ENCODE data around the gene CAPNS2. TPM values are rescaled to one million over a fixed set of nuclear protein-coding genes. Genes with fewer than 3 reads are reported as not detected.

CAPNS2 gene
- total RNA-seq, result under 1 TPM in 1 of 2 donors, not detected in 1; 0.41 TPM

GRCh38 chr16:55566432-55567175, at the start of gene CAPNS2:
TSS of gene CAPNS2 (plus strand) at chr16:55566684. CDS start at chr16:55566757, 73 bp downstream.
- DNase-seq (ENCODE audit: low spot score), result no peak
- Histone ChIP-seq H3K27ac (no peak within 1 kb of the TSS), H3K9me3 (no peaks in the 10 kb centered on the region), H3K4me3 (no peak within 1 kb of the TSS), H3K4me1 (ENCODE audit: control insufficient read depth in 1 of 2, low read depth in 2 of 2) (peaks cover 6 to 10% of the 10 kb centered on the region in 2 donors), H3K27me3 (replicated peaks; ENCODE audit: insufficient read depth) (no peaks in the 10 kb centered on the region), H3K36me3 (no peaks in the 10 kb centered on the region)
- TF ChIP-seq CTCF (IDR thresholded peaks at IDR 0.05), result no peak
- no peak for ATAC-seq (ENCODE audit: insufficient number of reproducible peaks, low FRiP score, low read depth)

GRCh38 chr16:55521792-55522191, 44.7 kb upstream of the CAPNS2 start:
- Histone ChIP-seq H3K27ac (no peak overlapping the region), H3K4me3 (no peak overlapping the region), H3K27me3 (replicated peaks; ENCODE audit: insufficient read depth) (no peaks in the 10 kb centered on the region), H3K9me3 (no peaks in the 10 kb centered on the region), H3K36me3 (no peaks in the 10 kb centered on the region), H3K4me1 (ENCODE audit: control insufficient read depth in 1 of 2, low read depth in 2 of 2) (no peaks in the 10 kb centered on the region)
- no peak for DNase-seq (ENCODE audit: low spot score)
- no peak for TF ChIP-seq CTCF (IDR thresholded peaks at IDR 0.05)
- ATAC-seq (ENCODE audit: insufficient number of reproducible peaks, low FRiP score, low read depth), result no peak

- no peaks in the 10 kb centered on the region for H3K27me3 ChIP-seq (replicated peaks; ENCODE audit: insufficient read depth)
- no peak for TF ChIP-seq CTCF (IDR thresholded peaks at IDR 0.05)
- H3K36me3 ChIP-seq, result no peaks in the 10 kb centered on the region
- H3K4me1 ChIP-seq (ENCODE audit: control insufficient read depth in 1 of 2, low read depth in 2 of 2), result no peaks in the 10 kb centered on the region
- ATAC-seq (ENCODE audit: insufficient number of reproducible peaks, low FRiP score, low read depth) (no peak), DNase-seq (ENCODE audit: low spot score) (no peak)
- no peaks in the 10 kb centered on the region for H3K9me3 ChIP-seq
- no peak overlapping the region for H3K27ac ChIP-seq
- no peak overlapping the region for H3K4me3 ChIP-seq
Observed at GRCh38 chr16:55526441-55526840, 40.0 kb upstream of the CAPNS2 start.

- no peaks in the 10 kb centered on the region for H3K36me3 ChIP-seq
- ATAC-seq (ENCODE audit: insufficient number of reproducible peaks, low FRiP score, low read depth), result no peak
- H3K9me3 ChIP-seq, result no peaks in the 10 kb centered on the region
- H3K4me1 ChIP-seq (ENCODE audit: control insufficient read depth in 1 of 2, low read depth in 2 of 2), result no peaks in the 10 kb centered on the region
- no peak for TF ChIP-seq CTCF (IDR thresholded peaks at IDR 0.05)
- H3K27me3 ChIP-seq (replicated peaks; ENCODE audit: insufficient read depth), result no peaks in the 10 kb centered on the region
- H3K27ac ChIP-seq, result no peak overlapping the region
- no peak for DNase-seq (ENCODE audit: low spot score)
- H3K4me3 ChIP-seq, result no peak overlapping the region
Observed at GRCh38 chr16:55527885-55528284, 38.6 kb upstream of the CAPNS2 start.

GRCh38 chr16:55529018-55529417, 37.5 kb upstream of the CAPNS2 start:
- DNase-seq (ENCODE audit: low spot score) (no peak), ATAC-seq (ENCODE audit: insufficient number of reproducible peaks, low FRiP score, low read depth) (no peak)
- Histone ChIP-seq H3K9me3 (no peaks in the 10 kb centered on the region), H3K36me3 (no peaks in the 10 kb centered on the region), H3K4me3 (no peak overlapping the region), H3K27ac (no peak overlapping the region), H3K4me1 (ENCODE audit: control insufficient read depth in 1 of 2, low read depth in 2 of 2) (no peaks in the 10 kb centered on the region), H3K27me3 (replicated peaks; ENCODE audit: insufficient read depth) (no peaks in the 10 kb centered on the region)
- TF ChIP-seq CTCF (IDR thresholded peaks at IDR 0.05), result no peak
